GM12864 (cell line): ENCODE measurements around the gene SMCP.
A peak's percentile ranks its signal among the peaks of the same experiment; 100 is the strongest.

ENCODE experiments used
- DNase-seq: peaks from one replicate; pipeline ENCODE4 v3.0.0-alpha.2; 2011; ENCODE audit warnings: low read depth
- H3K4me3 ChIP-seq: 2 replicates; pipeline ENCODE4 v1.5.1; 2011; ENCODE audit warnings: mild to moderate bottlenecking, low read depth, low read length, control low read depth
- TF ChIP-seq, protein P1 (sequence below): IDR thresholded peaks from 2 replicates; pipeline ENCODE4 v1.5.1; 2011; ENCODE audit warnings: low read depth, mild to moderate bottlenecking, moderate library complexity, low read length, control low read depth, inconsistent platforms; ENCODE audit errors: missing control alignments

Gene SMCP

DNA sequence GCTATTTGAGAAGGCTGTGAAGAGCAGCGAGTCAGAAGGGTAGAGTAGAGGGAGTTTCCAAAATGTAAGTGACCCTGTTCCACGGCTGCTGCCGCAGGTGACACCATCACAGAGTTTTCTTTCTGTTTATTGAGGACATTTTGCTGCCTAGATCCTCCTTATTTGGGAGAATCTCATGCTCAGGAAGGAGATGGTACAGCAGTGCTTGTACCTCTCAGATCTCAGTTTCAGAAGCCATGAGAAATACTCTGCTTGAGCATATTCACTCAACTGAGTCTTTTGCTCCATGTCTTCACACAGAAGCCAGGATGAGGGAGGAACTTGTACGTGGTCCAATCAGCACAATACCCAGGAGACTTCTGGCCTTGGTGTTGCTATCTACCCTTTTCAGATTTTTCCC, 16.7 kb upstream of the SMCP start:
- no peak overlapping the region for H3K4me3 ChIP-seq
- TF ChIP-seq, protein P1, sequence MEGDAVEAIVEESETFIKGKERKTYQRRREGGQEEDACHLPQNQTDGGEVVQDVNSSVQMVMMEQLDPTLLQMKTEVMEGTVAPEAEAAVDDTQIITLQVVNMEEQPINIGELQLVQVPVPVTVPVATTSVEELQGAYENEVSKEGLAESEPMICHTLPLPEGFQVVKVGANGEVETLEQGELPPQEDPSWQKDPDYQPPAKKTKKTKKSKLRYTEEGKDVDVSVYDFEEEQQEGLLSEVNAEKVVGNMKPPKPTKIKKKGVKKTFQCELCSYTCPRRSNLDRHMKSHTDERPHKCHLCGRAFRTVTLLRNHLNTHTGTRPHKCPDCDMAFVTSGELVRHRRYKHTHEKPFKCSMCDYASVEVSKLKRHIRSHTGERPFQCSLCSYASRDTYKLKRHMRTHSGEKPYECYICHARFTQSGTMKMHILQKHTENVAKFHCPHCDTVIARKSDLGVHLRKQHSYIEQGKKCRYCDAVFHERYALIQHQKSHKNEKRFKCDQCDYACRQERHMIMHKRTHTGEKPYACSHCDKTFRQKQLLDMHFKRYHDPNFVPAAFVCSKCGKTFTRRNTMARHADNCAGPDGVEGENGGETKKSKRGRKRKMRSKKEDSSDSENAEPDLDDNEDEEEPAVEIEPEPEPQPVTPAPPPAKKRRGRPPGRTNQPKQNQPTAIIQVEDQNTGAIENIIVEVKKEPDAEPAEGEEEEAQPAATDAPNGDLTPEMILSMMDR, result no peak
- no peak for DNase-seq

DNA sequence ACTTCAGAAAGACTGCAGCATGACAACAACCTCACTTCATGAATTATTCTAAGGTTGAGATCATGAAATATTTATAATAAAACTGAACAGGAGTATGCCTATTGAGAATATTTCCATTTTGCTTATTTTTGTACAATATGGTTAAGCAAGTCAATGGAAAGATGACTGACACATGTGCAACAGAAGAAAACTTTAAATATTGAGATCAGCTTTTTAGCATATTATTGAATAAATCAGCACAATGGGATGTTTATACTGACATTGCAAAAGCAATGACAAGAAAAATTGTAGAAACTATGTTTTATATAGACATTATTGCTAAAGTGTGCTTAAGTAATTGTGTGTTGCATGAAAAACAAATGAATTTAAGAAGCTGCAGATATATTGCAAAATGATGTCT, 13.7 kb upstream of the SMCP start:
- DNase-seq, result no peak
- TF ChIP-seq, protein P1, result no peak
- H3K4me3 ChIP-seq, result no peak overlapping the region

DNA sequence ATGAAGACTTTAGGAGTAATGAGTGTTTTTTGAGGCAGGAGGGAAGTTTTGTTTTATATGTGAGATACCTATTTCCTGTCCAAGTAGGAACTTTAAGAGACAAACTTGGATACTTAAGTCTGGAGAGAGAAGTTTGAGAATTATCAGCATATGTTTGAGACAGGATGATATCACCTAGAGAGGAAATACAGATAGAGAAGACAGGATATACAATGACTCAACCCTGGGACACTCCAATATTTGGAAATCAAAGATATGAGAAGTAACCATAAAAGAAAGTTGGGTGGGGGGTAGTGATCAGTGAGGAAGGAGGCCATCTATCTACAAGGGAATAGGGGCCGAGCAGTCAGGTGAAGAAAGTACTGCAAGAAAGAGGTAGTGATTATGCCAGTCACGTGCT, 11.8 kb upstream of the SMCP start:
- H3K4me3 ChIP-seq, result no peak overlapping the region
- DNase-seq, result no peak
- TF ChIP-seq, protein P1, result no peak

DNA sequence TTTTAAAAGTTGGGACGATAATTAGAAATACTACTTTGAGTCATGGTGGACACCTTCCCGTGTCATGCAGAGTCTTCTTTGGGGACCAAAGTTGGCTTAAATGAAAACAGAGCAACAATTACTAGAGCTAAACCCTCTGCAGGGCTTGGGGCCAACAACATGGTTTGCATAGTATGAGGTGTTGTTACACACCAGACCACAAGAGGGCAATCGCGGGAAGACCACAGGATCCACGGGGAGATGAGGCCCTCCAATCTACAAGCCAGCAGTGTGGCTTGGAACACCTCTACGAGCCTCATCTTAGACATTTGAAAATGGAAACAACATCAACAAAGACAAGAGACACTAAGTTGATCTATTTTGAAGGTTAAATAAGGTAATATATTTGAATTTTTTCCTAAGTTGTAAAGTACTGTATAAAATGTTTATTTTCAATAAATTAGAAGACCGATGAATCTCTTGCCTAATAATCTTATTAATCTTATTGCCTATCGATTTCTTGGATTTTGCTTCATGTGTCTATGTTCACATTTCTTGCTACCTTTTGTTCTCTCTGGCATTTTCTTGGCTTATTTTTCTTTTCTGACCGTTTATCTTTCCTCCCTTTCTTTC, 8.2 kb upstream of the SMCP start:
- no peak overlapping the region for H3K4me3 ChIP-seq
- TF ChIP-seq, protein P1, result peak; percentile 79
- DNase-seq, result peak; percentile 18

DNA sequence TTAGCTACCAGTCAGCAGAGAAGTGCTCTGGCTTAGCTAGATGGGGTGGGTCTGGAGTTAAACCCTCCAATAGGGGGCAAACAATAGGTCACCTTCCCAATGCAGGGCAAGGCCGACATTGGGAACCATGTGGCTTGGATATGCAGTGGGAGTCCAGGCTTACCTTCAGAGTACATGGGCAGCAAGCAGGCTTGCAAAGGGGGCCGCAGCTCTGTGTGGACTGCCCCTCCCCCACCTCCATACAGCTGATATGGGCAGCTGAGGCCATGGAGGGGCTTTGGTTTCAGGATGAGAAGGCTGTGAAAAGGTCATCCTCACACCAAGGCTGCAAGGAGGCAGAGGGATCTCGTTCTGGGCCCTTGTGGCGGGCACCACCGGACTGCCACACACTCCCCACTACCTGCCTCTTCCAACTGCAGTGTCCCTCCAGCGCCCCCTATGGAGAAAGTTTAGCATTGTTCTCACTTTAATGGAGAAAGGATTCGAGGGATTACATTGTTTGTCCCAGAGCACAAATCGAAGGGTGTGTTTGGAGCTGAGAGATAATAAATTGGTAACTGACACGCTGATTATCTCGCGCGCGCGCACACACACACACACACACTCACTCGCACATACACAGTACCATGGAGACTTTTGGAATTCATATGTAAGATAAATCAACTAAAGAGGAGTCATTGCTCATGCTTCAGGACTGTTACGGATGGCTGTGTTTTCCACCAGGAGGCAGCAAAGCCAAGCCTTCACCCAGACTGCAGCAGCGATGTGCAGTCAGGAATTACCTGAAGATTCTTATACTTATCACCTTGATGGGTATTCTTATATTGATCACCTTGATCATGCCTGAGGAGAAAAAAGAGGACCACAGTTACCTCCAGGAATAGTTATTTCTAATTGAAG, 7.0 kb upstream of the SMCP start:
- DNase-seq, result no peak
- TF ChIP-seq, protein P1, result peak; percentile 42
- no peak overlapping the region for H3K4me3 ChIP-seq

DNA sequence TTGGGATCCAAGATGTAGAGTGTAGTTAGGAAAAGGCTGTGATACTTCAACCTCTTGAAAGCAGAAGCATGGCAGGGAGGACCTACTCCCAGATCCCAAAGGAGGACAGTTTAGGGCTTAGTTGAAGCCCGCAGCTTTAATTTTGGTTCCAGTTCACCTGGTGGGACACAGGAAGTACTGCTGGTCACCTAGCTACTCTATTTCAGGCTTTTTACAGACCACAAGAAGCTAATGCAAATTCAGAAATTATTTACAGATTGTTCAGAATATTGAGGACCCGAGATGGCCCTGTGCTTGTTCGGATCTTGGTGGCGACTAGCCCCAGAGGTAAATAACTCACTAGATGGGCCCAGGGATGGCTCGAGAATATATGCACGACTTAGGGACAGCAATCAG, 6.4 kb upstream of the SMCP start:
- DNase-seq, result no peak
- no peak overlapping the region; the same call in 1 of the 2 replicates for H3K4me3 ChIP-seq
- TF ChIP-seq, protein P1, result no peak

DNA sequence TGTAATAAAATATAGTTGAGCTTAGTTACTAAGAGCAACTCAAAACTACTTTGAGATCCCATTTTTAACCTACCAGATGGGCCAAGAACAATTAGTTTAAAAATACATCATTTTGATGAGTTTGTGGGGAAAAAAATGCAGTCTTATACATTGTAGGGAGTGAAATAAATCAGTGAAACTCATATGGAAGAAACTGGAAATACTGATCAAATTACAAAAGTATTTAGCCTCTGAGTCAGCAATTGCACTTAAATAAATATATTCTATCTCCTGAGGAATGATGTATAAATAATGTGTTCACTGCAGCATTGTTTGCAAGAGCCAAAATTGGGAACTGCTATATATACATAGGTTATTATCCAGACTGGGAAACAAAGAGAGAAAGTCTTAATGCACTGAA, 4.6 kb upstream of the SMCP start:
- DNase-seq, result no peak
- TF ChIP-seq, protein P1, result no peak
- no peak overlapping the region for H3K4me3 ChIP-seq
